Measurements from ENCODE around the gene MAP2K7.

DNA sequence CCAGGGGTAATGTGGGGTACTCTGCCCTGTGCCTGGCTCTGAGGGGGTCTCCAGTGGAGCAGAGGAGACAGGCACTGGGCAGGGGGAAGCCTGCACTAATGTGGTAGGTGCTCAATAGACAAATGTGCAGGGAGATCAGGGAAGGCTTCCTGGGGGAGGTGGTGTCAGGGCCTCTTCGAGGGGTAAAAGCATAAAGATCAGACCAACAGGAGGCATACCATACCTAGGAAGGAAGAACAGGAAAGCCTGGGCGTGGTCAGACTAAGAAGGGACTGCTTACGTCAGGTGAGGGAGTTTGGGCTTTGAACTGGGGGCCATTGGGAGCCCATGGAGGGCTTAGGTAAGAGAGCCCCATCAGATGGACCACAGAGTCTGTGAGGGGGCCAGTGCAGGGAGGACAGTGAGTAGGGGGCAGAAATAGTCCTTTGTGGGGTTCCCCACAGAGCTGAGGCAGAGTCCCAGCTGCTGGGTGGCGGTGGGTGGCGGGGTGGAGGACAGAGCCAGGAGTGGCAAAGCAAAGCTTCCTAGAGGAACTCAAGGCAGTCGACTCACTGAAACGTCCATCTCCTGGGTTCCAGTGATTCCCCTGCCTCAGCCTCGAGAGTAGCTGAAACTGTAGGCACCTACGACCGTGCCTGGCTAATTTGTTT is 38.3 kb upstream of the MAP2K7 start:
- TF ChIP-seq EP300 (IDR thresholded peaks at IDR 0.05; ENCODE audit: borderline replicate concordance) (no peak), TAF1 (IDR thresholded peaks at IDR 0.05; ENCODE audit: low read depth) (no peak)
- TF ChIP-seq, protein P1, sequence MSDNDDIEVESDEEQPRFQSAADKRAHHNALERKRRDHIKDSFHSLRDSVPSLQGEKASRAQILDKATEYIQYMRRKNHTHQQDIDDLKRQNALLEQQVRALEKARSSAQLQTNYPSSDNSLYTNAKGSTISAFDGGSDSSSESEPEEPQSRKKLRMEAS (IDR thresholded peaks at IDR 0.05): no peak
- TF ChIP-seq, protein P2, sequence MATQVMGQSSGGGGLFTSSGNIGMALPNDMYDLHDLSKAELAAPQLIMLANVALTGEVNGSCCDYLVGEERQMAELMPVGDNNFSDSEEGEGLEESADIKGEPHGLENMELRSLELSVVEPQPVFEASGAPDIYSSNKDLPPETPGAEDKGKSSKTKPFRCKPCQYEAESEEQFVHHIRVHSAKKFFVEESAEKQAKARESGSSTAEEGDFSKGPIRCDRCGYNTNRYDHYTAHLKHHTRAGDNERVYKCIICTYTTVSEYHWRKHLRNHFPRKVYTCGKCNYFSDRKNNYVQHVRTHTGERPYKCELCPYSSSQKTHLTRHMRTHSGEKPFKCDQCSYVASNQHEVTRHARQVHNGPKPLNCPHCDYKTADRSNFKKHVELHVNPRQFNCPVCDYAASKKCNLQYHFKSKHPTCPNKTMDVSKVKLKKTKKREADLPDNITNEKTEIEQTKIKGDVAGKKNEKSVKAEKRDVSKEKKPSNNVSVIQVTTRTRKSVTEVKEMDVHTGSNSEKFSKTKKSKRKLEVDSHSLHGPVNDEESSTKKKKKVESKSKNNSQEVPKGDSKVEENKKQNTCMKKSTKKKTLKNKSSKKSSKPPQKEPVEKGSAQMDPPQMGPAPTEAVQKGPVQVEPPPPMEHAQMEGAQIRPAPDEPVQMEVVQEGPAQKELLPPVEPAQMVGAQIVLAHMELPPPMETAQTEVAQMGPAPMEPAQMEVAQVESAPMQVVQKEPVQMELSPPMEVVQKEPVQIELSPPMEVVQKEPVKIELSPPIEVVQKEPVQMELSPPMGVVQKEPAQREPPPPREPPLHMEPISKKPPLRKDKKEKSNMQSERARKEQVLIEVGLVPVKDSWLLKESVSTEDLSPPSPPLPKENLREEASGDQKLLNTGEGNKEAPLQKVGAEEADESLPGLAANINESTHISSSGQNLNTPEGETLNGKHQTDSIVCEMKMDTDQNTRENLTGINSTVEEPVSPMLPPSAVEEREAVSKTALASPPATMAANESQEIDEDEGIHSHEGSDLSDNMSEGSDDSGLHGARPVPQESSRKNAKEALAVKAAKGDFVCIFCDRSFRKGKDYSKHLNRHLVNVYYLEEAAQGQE (IDR thresholded peaks at IDR 0.05; ENCODE audit: low read depth): no peak

Measured in Ishikawa (cell line).